Gastroesophageal sphincter (tissue), 3 donors: ENCODE data around the gene KCNJ3.

ENCODE experiments used
- CTCF ChIP-seq, 4 experiments: fragments of 200-600 bp in 2 of 4; fragments of 450-650 bp in 2 of 4; sonication (generic) in 1 of 4; IDR thresholded peaks; one replicate each; pipeline ENCODE4 v1.5.1; 2017 to 2019; ENCODE audit warnings: antibody characterized with exemption in 4 of 4, mild to moderate bottlenecking in 2 of 4, moderate library complexity in 2 of 4
- EP300 ChIP-seq: sonication (generic); formaldehyde crosslinking; IDR thresholded peaks from one replicate; pipeline ENCODE4 v1.6.1; 2017; ENCODE audit warnings: antibody characterized with exemption, mild to moderate bottlenecking
- POLR2A ChIP-seq, 2 donors: fragments of 450-650 bp; IDR thresholded peaks; one replicate each; pipeline ENCODE4 v1.6.1; 2017; ENCODE audit warnings: antibody characterized with exemption in 2 of 2, mild to moderate bottlenecking in 2 of 2, moderate library complexity in 1 of 2
- POLR2AphosphoS5 ChIP-seq: sonication (generic); formaldehyde crosslinking; IDR thresholded peaks from one replicate; pipeline ENCODE4 v1.6.1; 2017; ENCODE audit warnings: antibody characterized with exemption

- TF ChIP-seq CTCF (IDR thresholded peaks at IDR 0.05) (no peak), POLR2A (IDR thresholded peaks at IDR 0.05) (no peak), POLR2AphosphoS5 (no peak), EP300 (no peak)
Observed at GRCh38 chr2:154664248-154664647, 34.2 kb upstream of the KCNJ3 start.
